Measurements from ENCODE around the gene HAUS3. TPM values are rescaled to one million over a fixed set of nuclear protein-coding genes. Genes with fewer than 3 reads are reported as not detected.
A peak's percentile ranks its signal among the peaks of the same experiment; 100 is the strongest.

The HAUS3 gene
- total RNA-seq, 1 experiment from 2014 or later: 18.0 TPM

DNA sequence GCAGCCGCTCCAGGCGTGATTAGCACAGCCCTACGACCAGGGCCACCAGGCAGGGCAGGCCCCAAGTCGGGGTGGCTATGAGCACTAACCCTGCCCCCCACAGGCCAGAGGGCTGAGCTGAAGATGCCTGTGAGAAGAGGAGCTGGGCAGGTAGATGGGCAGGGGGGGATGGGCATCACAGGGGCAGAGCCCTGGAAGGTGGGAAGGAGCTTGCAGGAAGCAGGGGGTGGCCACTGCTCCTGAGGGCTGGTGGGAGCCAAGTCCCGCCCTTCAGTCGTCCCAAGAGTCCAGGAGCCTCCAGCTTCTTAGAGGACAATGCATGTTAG is 27.2 kb upstream of the HAUS3 start:
- Histone ChIP-seq H3K23me2 (ENCODE audit: insufficient read length, low read depth, low read length, poor library complexity, severe bottlenecking) (no peaks in the 10 kb centered on the region), H3K4me2 (ENCODE audit: insufficient read depth, insufficient read length, low read length) (no peak overlapping the region)

More for the DNA sequence above, 27.2 kb upstream of the HAUS3 start:
- peak; percentile 52 for DNase-seq
- no peaks in the 10 kb centered on the region for H3K4me1 ChIP-seq (ENCODE audit: insufficient read depth, low read length)
- no peak overlapping the region; the same call in 1 of the 2 replicates for H3K14ac ChIP-seq (ENCODE audit: insufficient read depth, low read length)
- H4K8ac ChIP-seq (replicated peaks; ENCODE audit: insufficient read length, low read depth, low read length): no peak overlapping the region
- H3K18ac ChIP-seq (ENCODE audit: insufficient read length, low read depth, low read length): no peak overlapping the region
- no peaks in the 10 kb centered on the region for H3K27me3 ChIP-seq (ENCODE audit: insufficient read depth, low read length)
- H2BK12ac ChIP-seq (ENCODE audit: insufficient read length, low read depth, low read length): no peak overlapping the region
- TF ChIP-seq CTCF (conservative IDR thresholded peaks at IDR 0.05): no peak
- peaks cover 6 to 13% of the 10 kb centered on the region in 2 experiments for H3K4me1 Mint-ChIP-seq
- H3K79me2 ChIP-seq (ENCODE audit: insufficient read depth, low read length): no peaks in the 10 kb centered on the region
- H3K27me3 Mint-ChIP-seq (ENCODE audit: low read depth): peaks cover 2% of the 10 kb centered on the region; the same call in 1 of the 2 replicates
- H3K9me3 Mint-ChIP-seq: no peaks in the 10 kb centered on the region
- H3K56ac ChIP-seq (ENCODE audit: insufficient read length, low read depth, low read length): no peak overlapping the region
- H3K27ac Mint-ChIP-seq: no peak overlapping the region; a peak in 2 of 7 replicates
- H3K79me1 ChIP-seq (ENCODE audit: insufficient read depth, low read depth, low read length, poor library complexity, severe bottlenecking): no peaks in the 10 kb centered on the region
- no peak overlapping the region for H3K9ac ChIP-seq (ENCODE audit: extremely low read depth, insufficient read length, low read length)
- no peak overlapping the region for H4K91ac ChIP-seq (ENCODE audit: insufficient read length, low read depth, low read length)
- H2BK120ac ChIP-seq (ENCODE audit: low read depth, low read length, poor library complexity, severe bottlenecking): no peak overlapping the region
- H3T11ph ChIP-seq (ENCODE audit: low read length): no peak overlapping the region
- no peaks in the 10 kb centered on the region for H3K9me3 ChIP-seq (ENCODE audit: control insufficient read depth, low read depth, low read length)
- H3K4ac ChIP-seq (ENCODE audit: low read depth, low read length): no peak overlapping the region
- H2BK15ac ChIP-seq (ENCODE audit: low read depth, low read length): no peak overlapping the region
- H2AK5ac ChIP-seq (ENCODE audit: insufficient read length, low read length): no peak overlapping the region
- H3K4me3 Mint-ChIP-seq: no peak overlapping the region
- no peak overlapping the region for H2BK20ac ChIP-seq (ENCODE audit: low read depth, low read length, poor library complexity, severe bottlenecking)
- H3K36me3 Mint-ChIP-seq (ENCODE audit: insufficient read depth in 1 of 3, low read depth in 3 of 3): no peaks in the 10 kb centered on the region
- no peak overlapping the region for H4K5ac ChIP-seq (ENCODE audit: insufficient read length, low read depth, low read length)
- no peak overlapping the region for H3K23ac ChIP-seq (ENCODE audit: insufficient read length, low read depth, low read length)
- no CpG with 5 or more reads among the region's 6 CpGs for WGBS (ENCODE audit: extremely low coverage, insufficient read length, low lambda C conversion rate)
- no peak overlapping the region for H2BK5ac ChIP-seq (ENCODE audit: insufficient read length, low read length)
- H2AFZ ChIP-seq (ENCODE audit: low read length): no peak overlapping the region
- H3K27ac ChIP-seq (ENCODE audit: insufficient read length, low read depth, low read length): no peak overlapping the region
- no peaks in the 10 kb centered on the region for H4K20me1 ChIP-seq (ENCODE audit: control insufficient read depth, insufficient read depth, insufficient read length)
